ENCODE measurements around the gene PYGL. TPM values are rescaled to one million over a fixed set of nuclear protein-coding genes. Genes with fewer than 3 reads are reported as not detected.

Gene PYGL
- total and polyA plus RNA-seq, 8 donors = 16.2 to 85.4 (median 20.2) TPM

GRCh38 chr14:50984036-50984710 lies 39.9 kb upstream of the PYGL start:
- DNase-seq (no peak), ATAC-seq (no peak)
- intact Hi-C loops (cut with DNase I) = no loop called here
- no peaks in the 10 kb centered on the region for H3K27me3 ChIP-seq
- H3K4me1 ChIP-seq = no peaks in the 10 kb centered on the region
- no peaks in the 10 kb centered on the region for H3K9me3 ChIP-seq
- no peak overlapping the region for H3K27ac ChIP-seq
- TF ChIP-seq, protein P1, sequence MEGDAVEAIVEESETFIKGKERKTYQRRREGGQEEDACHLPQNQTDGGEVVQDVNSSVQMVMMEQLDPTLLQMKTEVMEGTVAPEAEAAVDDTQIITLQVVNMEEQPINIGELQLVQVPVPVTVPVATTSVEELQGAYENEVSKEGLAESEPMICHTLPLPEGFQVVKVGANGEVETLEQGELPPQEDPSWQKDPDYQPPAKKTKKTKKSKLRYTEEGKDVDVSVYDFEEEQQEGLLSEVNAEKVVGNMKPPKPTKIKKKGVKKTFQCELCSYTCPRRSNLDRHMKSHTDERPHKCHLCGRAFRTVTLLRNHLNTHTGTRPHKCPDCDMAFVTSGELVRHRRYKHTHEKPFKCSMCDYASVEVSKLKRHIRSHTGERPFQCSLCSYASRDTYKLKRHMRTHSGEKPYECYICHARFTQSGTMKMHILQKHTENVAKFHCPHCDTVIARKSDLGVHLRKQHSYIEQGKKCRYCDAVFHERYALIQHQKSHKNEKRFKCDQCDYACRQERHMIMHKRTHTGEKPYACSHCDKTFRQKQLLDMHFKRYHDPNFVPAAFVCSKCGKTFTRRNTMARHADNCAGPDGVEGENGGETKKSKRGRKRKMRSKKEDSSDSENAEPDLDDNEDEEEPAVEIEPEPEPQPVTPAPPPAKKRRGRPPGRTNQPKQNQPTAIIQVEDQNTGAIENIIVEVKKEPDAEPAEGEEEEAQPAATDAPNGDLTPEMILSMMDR (IDR thresholded peaks at IDR 0.05) = no peak
- H3K36me3 ChIP-seq = no peaks in the 10 kb centered on the region
- no peak overlapping the region for H3K4me3 ChIP-seq

GRCh38 chr14:50979941-50980850 lies 35.9 kb upstream of the PYGL start:
- no peak overlapping the region for H3K4me3 ChIP-seq
- DNase-seq = no peak
- no peak overlapping the region for H3K27ac ChIP-seq
- H3K27me3 ChIP-seq = no peaks in the 10 kb centered on the region
- H3K9me3 ChIP-seq = no peaks in the 10 kb centered on the region
- H3K36me3 ChIP-seq = no peaks in the 10 kb centered on the region
- no peak for ATAC-seq
- TF ChIP-seq, protein P1 (IDR thresholded peaks at IDR 0.05) = no peak
- no peaks in the 10 kb centered on the region for H3K4me1 ChIP-seq
- intact Hi-C loops (cut with DNase I) = no loop called here

GRCh38 chr14:50978888-50979287 lies 34.6 kb upstream of the PYGL start:
- ATAC-seq (no peak), DNase-seq (no peak)
- no peaks in the 10 kb centered on the region for H3K4me1 ChIP-seq
- H3K9me3 ChIP-seq = no peaks in the 10 kb centered on the region
- no peak overlapping the region for H3K27ac ChIP-seq
- no peak overlapping the region for H3K4me3 ChIP-seq
- intact Hi-C loops (cut with DNase I) = no loop called here
- no peaks in the 10 kb centered on the region for H3K27me3 ChIP-seq
- H3K36me3 ChIP-seq = no peaks in the 10 kb centered on the region
- TF ChIP-seq, protein P1 (IDR thresholded peaks at IDR 0.05) = no peak

GRCh38 chr14:50978529-50978871 lies 34.2 kb upstream of the PYGL start:
- H3K27ac ChIP-seq = no peak overlapping the region
- DNase-seq = no peak
- H3K4me3 ChIP-seq = no peak overlapping the region
- TF ChIP-seq, protein P1 (IDR thresholded peaks at IDR 0.05) = no peak
- H3K9me3 ChIP-seq = no peaks in the 10 kb centered on the region
- H3K36me3 ChIP-seq = no peaks in the 10 kb centered on the region
- no peaks in the 10 kb centered on the region for H3K27me3 ChIP-seq
- intact Hi-C loops (cut with DNase I) = no loop called here
- ATAC-seq = no peak
- H3K4me1 ChIP-seq = no peaks in the 10 kb centered on the region

- intact Hi-C loops (cut with DNase I) = no loop called here
- H3K4me1 ChIP-seq = no peaks in the 10 kb centered on the region
- no peaks in the 10 kb centered on the region for H3K36me3 ChIP-seq
- TF ChIP-seq, protein P1 (IDR thresholded peaks at IDR 0.05) = no peak
- H3K4me3 ChIP-seq = no peak overlapping the region
- DNase-seq = no peak
- H3K27ac ChIP-seq = no peak overlapping the region
- no peak for ATAC-seq
- no peaks in the 10 kb centered on the region for H3K9me3 ChIP-seq
- no peaks in the 10 kb centered on the region for H3K27me3 ChIP-seq
Measured at GRCh38 chr14:50977863-50978528, 33.7 kb upstream of the PYGL start.

All from left lung (tissue), 10 donors.